ENCODE measurements around the gene RAB20. TPM values are rescaled to one million over a fixed set of nuclear protein-coding genes. Genes with fewer than 3 reads are reported as not detected.
"Not testable (repeated sequence)": the region's sequence is repeated elsewhere in the genome, so short reads cannot be mapped to it uniquely, and the experiment has no call there.

RAB20 gene
- total and polyA plus RNA-seq, 3 donors from 2014 or later = 22.0 to 41.1 (median 27.2) TPM

DNA sequence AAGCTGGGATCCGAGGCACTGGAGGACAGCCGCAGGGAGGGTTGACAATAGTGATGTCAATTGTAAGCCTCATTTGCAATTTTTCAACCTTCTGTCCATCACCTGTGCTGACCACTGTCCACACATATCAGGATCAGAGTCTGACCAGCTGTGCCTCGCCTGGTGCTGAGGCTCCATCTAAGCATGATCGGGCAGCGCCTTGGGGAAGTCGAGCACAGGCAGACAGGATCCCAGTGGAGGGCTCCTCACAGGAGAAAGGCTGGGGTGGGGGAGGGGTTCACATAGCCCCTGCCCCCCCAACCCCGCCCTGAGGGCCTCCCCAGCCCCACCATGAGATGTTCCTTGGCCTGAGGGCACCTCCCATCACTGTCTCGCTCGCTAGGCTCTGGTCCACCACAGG, 60.3 kb downstream of the RAB20 start:
- intact Hi-C loops (cut with DNase I; ENCODE audit: low total_unique reads) = no loop called here
- WGBS, 2 donors = 94 to 100% methylated on average over 5 to 9 of the region's 9 CpGs
- Histone ChIP-seq H3K9me3 (no peaks in the 10 kb centered on the region), H3K27ac (no peak overlapping the region), H3K4me1 (no peaks in the 10 kb centered on the region), H3K4me3 (no peak overlapping the region), H3K36me3 (ENCODE audit: low read depth, missing control alignments) (no peaks in the 10 kb centered on the region), H3K27me3 (no peaks in the 10 kb centered on the region)
- no peak for TF ChIP-seq POLR2A (IDR thresholded peaks at IDR 0.05)
- TF ChIP-seq, protein P1, sequence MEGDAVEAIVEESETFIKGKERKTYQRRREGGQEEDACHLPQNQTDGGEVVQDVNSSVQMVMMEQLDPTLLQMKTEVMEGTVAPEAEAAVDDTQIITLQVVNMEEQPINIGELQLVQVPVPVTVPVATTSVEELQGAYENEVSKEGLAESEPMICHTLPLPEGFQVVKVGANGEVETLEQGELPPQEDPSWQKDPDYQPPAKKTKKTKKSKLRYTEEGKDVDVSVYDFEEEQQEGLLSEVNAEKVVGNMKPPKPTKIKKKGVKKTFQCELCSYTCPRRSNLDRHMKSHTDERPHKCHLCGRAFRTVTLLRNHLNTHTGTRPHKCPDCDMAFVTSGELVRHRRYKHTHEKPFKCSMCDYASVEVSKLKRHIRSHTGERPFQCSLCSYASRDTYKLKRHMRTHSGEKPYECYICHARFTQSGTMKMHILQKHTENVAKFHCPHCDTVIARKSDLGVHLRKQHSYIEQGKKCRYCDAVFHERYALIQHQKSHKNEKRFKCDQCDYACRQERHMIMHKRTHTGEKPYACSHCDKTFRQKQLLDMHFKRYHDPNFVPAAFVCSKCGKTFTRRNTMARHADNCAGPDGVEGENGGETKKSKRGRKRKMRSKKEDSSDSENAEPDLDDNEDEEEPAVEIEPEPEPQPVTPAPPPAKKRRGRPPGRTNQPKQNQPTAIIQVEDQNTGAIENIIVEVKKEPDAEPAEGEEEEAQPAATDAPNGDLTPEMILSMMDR (IDR thresholded peaks at IDR 0.05) = no peak
- no peak for DNase-seq

DNA sequence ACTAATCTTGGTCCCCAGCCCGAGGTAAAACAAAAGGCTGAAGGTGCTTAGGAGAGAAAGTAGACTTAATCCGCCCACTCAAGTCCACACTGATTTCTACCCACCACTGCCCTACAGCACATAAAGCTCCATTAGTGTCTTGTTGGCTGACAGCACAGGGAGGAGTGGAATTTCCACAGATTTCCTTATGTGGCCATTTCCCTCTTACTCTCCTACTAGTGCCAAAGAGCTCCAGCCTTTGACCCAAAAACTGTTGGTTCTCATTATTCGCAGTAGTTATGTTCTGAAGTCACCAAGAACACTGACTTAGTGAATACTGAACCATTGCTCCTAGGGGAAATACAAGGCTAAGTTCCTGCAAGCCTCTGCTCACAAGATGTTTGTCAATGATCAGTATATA, 61.2 kb downstream of the RAB20 start:
- no peak for TF ChIP-seq POLR2A (IDR thresholded peaks at IDR 0.05)
- intact Hi-C loops (cut with DNase I; ENCODE audit: low total_unique reads) = no loop called here
- Histone ChIP-seq H3K27ac (no peak overlapping the region), H3K27me3 (no peaks in the 10 kb centered on the region), H3K4me3 (no peak overlapping the region), H3K4me1 (no peaks in the 10 kb centered on the region), H3K9me3 (no peaks in the 10 kb centered on the region), H3K36me3 (ENCODE audit: low read depth, missing control alignments) (no peaks in the 10 kb centered on the region)
- WGBS, 2 donors = 91 to 95% methylated on average over 3 of the region's 3 CpGs
- DNase-seq = no peak

DNA sequence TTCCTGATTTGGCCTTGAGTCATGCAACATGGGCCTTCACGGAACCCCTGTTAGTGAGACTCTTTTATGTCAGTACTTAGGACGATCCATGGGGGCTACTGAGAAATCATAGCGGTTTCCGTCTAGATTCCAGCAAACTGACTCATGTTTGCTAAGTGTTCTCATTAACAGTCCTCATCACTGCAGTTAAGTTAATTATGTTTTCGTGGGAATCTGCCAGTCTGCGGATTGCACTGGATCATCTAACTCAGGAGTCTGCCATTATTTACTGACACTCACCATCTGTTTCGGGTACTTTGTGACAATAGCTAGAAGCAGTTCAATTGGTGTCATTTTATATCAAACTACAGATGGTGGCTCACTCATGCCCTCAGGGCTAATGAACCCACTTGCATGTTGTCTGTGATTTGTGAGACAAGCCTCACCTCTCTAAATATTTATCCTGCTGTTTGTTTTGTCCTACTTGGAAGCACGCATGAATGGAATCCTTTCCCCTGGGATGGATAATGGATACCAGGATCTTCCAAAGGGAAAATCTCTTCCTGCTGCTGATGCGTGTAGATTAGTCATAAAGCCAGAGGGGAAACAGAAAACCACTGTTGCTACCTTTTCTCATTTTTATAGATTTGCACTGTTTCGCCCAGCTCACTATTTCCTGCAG, 61.8 kb downstream of the RAB20 start:
- WGBS, 2 donors = 84 to 94% methylated on average over 10 of the region's 10 CpGs
- TF ChIP-seq, protein P1 (IDR thresholded peaks at IDR 0.05) = no peak
- TF ChIP-seq POLR2A (IDR thresholded peaks at IDR 0.05) = no peak
- no peak overlapping the region for H3K4me3 ChIP-seq

GRCh38 chr13:110498765-110499164, 62.8 kb downstream of the RAB20 start:
- H3K36me3 ChIP-seq (ENCODE audit: low read depth, missing control alignments) = no peaks in the 10 kb centered on the region
- no peak overlapping the region for H3K27ac ChIP-seq
- H3K9me3 ChIP-seq = no peaks in the 10 kb centered on the region
- no peak overlapping the region for H3K4me3 ChIP-seq
- DNase-seq = no peak
- 93 to 94% methylated on average over 10 of the region's 10 CpGs for WGBS, 2 donors
- no peaks in the 10 kb centered on the region for H3K4me1 ChIP-seq
- no peaks in the 10 kb centered on the region for H3K27me3 ChIP-seq
- no peak for TF ChIP-seq POLR2A (IDR thresholded peaks at IDR 0.05)
- TF ChIP-seq, protein P1 (IDR thresholded peaks at IDR 0.05) = no peak
- intact Hi-C loops (cut with DNase I; ENCODE audit: low total_unique reads) = no loop called here

More for the DNA sequence above, 61.8 kb downstream of the RAB20 start:
- no peak overlapping the region for H3K27ac ChIP-seq
- intact Hi-C loops (cut with DNase I; ENCODE audit: low total_unique reads) = no loop called here
- no peaks in the 10 kb centered on the region for H3K27me3 ChIP-seq
- no peaks in the 10 kb centered on the region for H3K9me3 ChIP-seq
- H3K36me3 ChIP-seq (ENCODE audit: low read depth, missing control alignments) = no peaks in the 10 kb centered on the region
- no peak for DNase-seq
- no peaks in the 10 kb centered on the region for H3K4me1 ChIP-seq

DNA sequence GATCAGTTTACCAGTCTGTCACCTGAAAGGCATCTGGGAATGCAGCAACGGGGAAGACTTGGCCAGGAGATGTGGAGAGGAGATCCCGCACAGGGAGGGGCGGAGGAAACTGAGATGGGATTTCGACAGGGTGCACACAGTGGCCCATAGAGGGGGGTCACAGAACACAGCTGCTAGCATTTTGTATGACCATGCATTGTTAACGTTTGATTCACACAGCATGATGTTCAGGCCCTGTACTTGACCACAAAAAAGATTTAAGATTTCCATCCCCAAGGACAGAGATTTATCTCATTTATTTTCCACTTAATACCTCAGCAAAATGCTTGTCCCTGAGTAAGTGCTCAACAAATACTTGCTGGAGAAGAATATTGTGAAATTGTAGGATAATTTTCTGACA, 63.2 kb downstream of the RAB20 start:
- 83 to 88% methylated on average over 5 of the region's 5 CpGs for WGBS, 2 donors
- H3K9me3 ChIP-seq = no peaks in the 10 kb centered on the region
- H3K27ac ChIP-seq = no peak overlapping the region
- no peaks in the 10 kb centered on the region for H3K36me3 ChIP-seq (ENCODE audit: low read depth, missing control alignments)
- H3K27me3 ChIP-seq = no peaks in the 10 kb centered on the region
- no peaks in the 10 kb centered on the region for H3K4me1 ChIP-seq
- DNase-seq = no peak
- H3K4me3 ChIP-seq = no peak overlapping the region
- intact Hi-C loops (cut with DNase I; ENCODE audit: low total_unique reads) = no loop called here
- TF ChIP-seq POLR2A (IDR thresholded peaks at IDR 0.05) = no peak
- TF ChIP-seq, protein P1 (IDR thresholded peaks at IDR 0.05) = no peak

- H3K36me3 ChIP-seq (ENCODE audit: low read depth, missing control alignments); H3K4me1 ChIP-seq; DNase-seq; intact Hi-C loops (cut with DNase I; ENCODE audit: low total_unique reads); H3K9me3 ChIP-seq; H3K27ac ChIP-seq; H3K4me3 ChIP-seq; H3K27me3 ChIP-seq: not testable (repeated sequence)
- 90 to 96% methylated on average over 3 of the region's 3 CpGs for WGBS, 2 donors
These were observed 63.6 kb downstream of the RAB20 start for GRCh38 chr13:110497896-110498295.

Measured in testis (tissue), 3 donors.